ENCODE data around the gene PLEKHN1.

DNA sequence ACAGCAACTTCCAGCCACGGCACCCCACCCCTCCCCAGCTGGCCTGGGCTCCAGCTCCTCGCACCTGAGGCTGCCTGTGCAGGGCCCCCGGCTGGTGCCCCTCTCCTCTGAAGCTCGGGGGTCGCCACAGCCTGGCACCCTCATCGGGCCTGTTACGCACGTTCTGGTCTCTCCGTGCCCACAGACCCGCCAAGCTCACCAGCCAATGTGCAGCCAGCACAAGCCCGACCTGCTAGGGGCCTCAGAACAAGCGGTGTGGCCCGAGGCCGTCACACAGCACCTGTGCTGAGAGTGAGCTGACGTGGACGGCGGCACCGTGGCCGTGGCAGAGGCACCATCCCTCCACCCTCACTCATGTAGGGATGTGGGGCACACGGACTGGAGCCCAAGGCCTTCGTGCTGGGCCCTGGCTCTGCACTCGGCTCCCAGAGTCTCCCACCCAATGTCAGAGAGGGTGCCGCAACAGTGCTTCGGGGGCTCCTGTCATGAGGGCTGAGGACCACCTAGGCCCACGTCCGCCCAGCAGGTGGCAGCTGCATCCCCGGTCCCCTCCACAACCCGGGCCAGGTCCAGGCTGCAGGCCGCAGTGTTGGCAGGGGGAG lies 46.9 kb upstream of the PLEKHN1 start:
- TF ChIP-seq POLR2AphosphoS5 (IDR thresholded peaks at IDR 0.05; ENCODE audit: insufficient read depth in 1 of 2, low read depth in 1 of 2) = no peak
- TF ChIP-seq CTCF (IDR thresholded peaks at IDR 0.05) = no peak
- TF ChIP-seq POLR2A (IDR thresholded peaks at IDR 0.05) = no peak

All from vagina (tissue), 2 donors.